H9 (cell line): ENCODE data around the gene COX8C. TPM values are rescaled to one million over a fixed set of nuclear protein-coding genes. Genes with fewer than 3 reads are reported as not detected.

Source experiments
- DNase-seq: peaks from one replicate; pipeline ENCODE4 v3.0.0-alpha.2; 2017
- H2AFZ ChIP-seq: one replicate; pipeline ENCODE4 v1.6.1; 2013; ENCODE audit warnings: mild to moderate bottlenecking, low read length, control low read depth, moderate library complexity
- H2AK5ac ChIP-seq: 2 replicates; pipeline ENCODE4 v1.6.1; 2013; ENCODE audit warnings: low read length, control low read depth, mixed read lengths; ENCODE audit not compliant: insufficient read length
- H2BK120ac ChIP-seq: one replicate; pipeline ENCODE4 v1.6.1; 2013; ENCODE audit warnings: low read depth, mild to moderate bottlenecking, low read length, control low read depth, inconsistent platforms; ENCODE audit not compliant: poor library complexity, severe bottlenecking
- H2BK12ac ChIP-seq: 2 replicates; pipeline ENCODE4 v1.6.1; 2013; ENCODE audit warnings: low read length, control low read depth, mixed read lengths, low read depth; ENCODE audit not compliant: insufficient read length
- H2BK15ac ChIP-seq: 2 replicates; pipeline ENCODE4 v1.6.1; 2013; ENCODE audit warnings: low read depth, low read length, control low read depth
- H2BK20ac ChIP-seq: one replicate; pipeline ENCODE4 v1.6.1; 2013; ENCODE audit warnings: low read depth, mild to moderate bottlenecking, low read length, control low read depth, inconsistent platforms; ENCODE audit not compliant: poor library complexity, severe bottlenecking
- H2BK5ac ChIP-seq: 2 replicates; pipeline ENCODE4 v1.6.1; 2013; ENCODE audit warnings: low read length, control low read depth, mixed read lengths; ENCODE audit not compliant: insufficient read length
- H3K14ac ChIP-seq: 2 replicates; pipeline ENCODE4 v1.6.1; 2013; ENCODE audit warnings: low read length, control low read depth; ENCODE audit not compliant: insufficient read depth
- H3K18ac ChIP-seq: 2 replicates; pipeline ENCODE4 v1.6.1; 2013; ENCODE audit warnings: low read depth, mild to moderate bottlenecking, mixed read lengths, low read length, control low read depth; ENCODE audit not compliant: insufficient read length
- H3K23ac ChIP-seq: 2 replicates; pipeline ENCODE4 v1.6.1; 2013; ENCODE audit warnings: low read length, control low read depth, mixed read lengths, low read depth; ENCODE audit not compliant: insufficient read length
- H3K23me2 ChIP-seq: 2 replicates; pipeline ENCODE4 v1.6.1; 2013; ENCODE audit warnings: low read depth, mild to moderate bottlenecking, mixed read lengths, low read length, control low read depth; ENCODE audit not compliant: insufficient read length, poor library complexity, severe bottlenecking
- H3K27ac ChIP-seq: 2 replicates; pipeline ENCODE4 v1.5.1; 2013; ENCODE audit warnings: low read length, control low read depth, mixed read lengths, low read depth; ENCODE audit not compliant: insufficient read length
- H3K27me3 ChIP-seq: 2 replicates; pipeline ENCODE4 v1.6.1; 2013; ENCODE audit warnings: low read length, control low read depth, inconsistent platforms; ENCODE audit not compliant: insufficient read depth
- H3K4ac ChIP-seq: 2 replicates; pipeline ENCODE4 v1.6.1; 2013; ENCODE audit warnings: low read depth, mild to moderate bottlenecking, control low read depth, inconsistent platforms, low read length, moderate library complexity
- H3K4me1 ChIP-seq: 2 replicates; pipeline ENCODE4 v1.6.1; 2013; ENCODE audit warnings: low read length, control low read depth, inconsistent platforms; ENCODE audit not compliant: insufficient read depth
- H3K4me2 ChIP-seq: 2 replicates; pipeline ENCODE4 v1.6.1; 2013; ENCODE audit warnings: low read length, control low read depth, mixed read lengths; ENCODE audit not compliant: insufficient read length, insufficient read depth
- H3K56ac ChIP-seq: 2 replicates; pipeline ENCODE4 v1.6.1; 2013; ENCODE audit warnings: low read depth, mild to moderate bottlenecking, mixed read lengths, low read length, control low read depth; ENCODE audit not compliant: insufficient read length
- H3K79me1 ChIP-seq: 2 replicates; pipeline ENCODE4 v1.6.1; 2013; ENCODE audit warnings: low read depth, mild to moderate bottlenecking, moderate library complexity, low read length, control low read depth, inconsistent platforms; ENCODE audit not compliant: insufficient read depth, poor library complexity, severe bottlenecking
- H3K79me2 ChIP-seq: 2 replicates; pipeline ENCODE4 v1.6.1; 2013; ENCODE audit warnings: low read length, control low read depth, inconsistent platforms; ENCODE audit not compliant: insufficient read depth
- H3K9ac ChIP-seq: 2 replicates; pipeline ENCODE4 v1.6.1; 2013; ENCODE audit warnings: low read length, control low read depth, mixed read lengths; ENCODE audit not compliant: insufficient read length; ENCODE audit errors: extremely low read depth
- H3K9me3 ChIP-seq: one replicate; pipeline ENCODE4 v1.6.1; 2013; ENCODE audit warnings: low read depth, low read length, inconsistent platforms; ENCODE audit not compliant: control insufficient read depth
- H3T11ph ChIP-seq: one replicate; pipeline ENCODE4 v1.6.1; 2013; ENCODE audit warnings: mild to moderate bottlenecking, low read length, control low read depth, inconsistent platforms
- H4K20me1 ChIP-seq: one replicate; pipeline ENCODE4 v1.6.1; 2013; ENCODE audit not compliant: control insufficient read depth, insufficient read length, insufficient read depth
- H4K5ac ChIP-seq: 2 replicates; pipeline ENCODE4 v1.6.1; 2013; ENCODE audit warnings: low read depth, mild to moderate bottlenecking, mixed read lengths, low read length, control low read depth; ENCODE audit not compliant: insufficient read length
- H4K8ac ChIP-seq: replicated peaks from 2 replicates; pipeline ENCODE4 v1.6.1; 2013; ENCODE audit warnings: low read length, control low read depth, mixed read lengths, low read depth; ENCODE audit not compliant: insufficient read length
- H4K91ac ChIP-seq: 2 replicates; pipeline ENCODE4 v1.6.1; 2013; ENCODE audit warnings: low read depth, mild to moderate bottlenecking, moderate library complexity, mixed read lengths, low read length, control low read depth; ENCODE audit not compliant: insufficient read length
- H3K27ac Mint-ChIP-seq, 3 experiments: 2 replicates in 2 of 3; 3 replicates in 1 of 3; pipeline ENCODE4 v1.8.0; 2020 to 2021; ENCODE audit warnings: mixed read lengths in 3 of 3, mild to moderate bottlenecking in 1 of 3, moderate library complexity in 1 of 3
- H3K27me3 Mint-ChIP-seq: 2 replicates; pipeline ENCODE4 v1.8.0; 2021; ENCODE audit warnings: low read depth, mild to moderate bottlenecking, moderate library complexity, mixed read lengths
- H3K36me3 Mint-ChIP-seq, 3 experiments: 2 replicates in 2 of 3; 3 replicates in 1 of 3; pipeline ENCODE4 v1.8.0; 2020 to 2021; ENCODE audit warnings: low read depth in 3 of 3, mixed read lengths in 3 of 3; ENCODE audit not compliant: insufficient read depth in 1 of 3
- H3K4me1 Mint-ChIP-seq, 2 experiments: 2 replicates each; pipeline ENCODE4 v1.8.0; 2020; ENCODE audit warnings: mixed read lengths in 2 of 2
- H3K4me3 Mint-ChIP-seq, 2 experiments: 2 replicates in 1 of 2; 3 replicates in 1 of 2; pipeline ENCODE4 v1.8.0; 2020 to 2021; ENCODE audit warnings: mild to moderate bottlenecking in 2 of 2, mixed read lengths in 2 of 2, moderate library complexity in 1 of 2
- H3K9me3 Mint-ChIP-seq, 2 experiments: 2 replicates in 1 of 2; 3 replicates in 1 of 2; pipeline ENCODE4 v1.8.0; 2020; ENCODE audit warnings: mild to moderate bottlenecking in 2 of 2, mixed read lengths in 2 of 2, moderate library complexity in 1 of 2
- WGBS: extraction: QIAGEN DNeasy Blood & Tissue Kit; methylation state at CpG from one replicate; pipeline ENCODE4 v1.1.7; 2013; ENCODE audit warnings: missing lambda C conversion rate, low lambda C conversion rate, mixed read lengths; ENCODE audit not compliant: insufficient read length; ENCODE audit errors: extremely low coverage; 5-methylcytosine and 5-hydroxymethylcytosine counted together
- total RNA-seq: library from RNA; stranded (reverse); gene quantifications from 2 replicates; pipeline ENCODE4 v1.2.1, GENCODE V29; 2021
- TF ChIP-seq, protein P1 (sequence below): fragments of 200-600 bp; sonication (generic); conservative IDR thresholded peaks from 3 replicates; pipeline ENCODE4 v1.8.0; 2021; ENCODE audit warnings: antibody characterized with exemption, mild to moderate bottlenecking

COX8C gene
- total RNA-seq, 1 experiment from 2014 or later = not detected

DNA sequence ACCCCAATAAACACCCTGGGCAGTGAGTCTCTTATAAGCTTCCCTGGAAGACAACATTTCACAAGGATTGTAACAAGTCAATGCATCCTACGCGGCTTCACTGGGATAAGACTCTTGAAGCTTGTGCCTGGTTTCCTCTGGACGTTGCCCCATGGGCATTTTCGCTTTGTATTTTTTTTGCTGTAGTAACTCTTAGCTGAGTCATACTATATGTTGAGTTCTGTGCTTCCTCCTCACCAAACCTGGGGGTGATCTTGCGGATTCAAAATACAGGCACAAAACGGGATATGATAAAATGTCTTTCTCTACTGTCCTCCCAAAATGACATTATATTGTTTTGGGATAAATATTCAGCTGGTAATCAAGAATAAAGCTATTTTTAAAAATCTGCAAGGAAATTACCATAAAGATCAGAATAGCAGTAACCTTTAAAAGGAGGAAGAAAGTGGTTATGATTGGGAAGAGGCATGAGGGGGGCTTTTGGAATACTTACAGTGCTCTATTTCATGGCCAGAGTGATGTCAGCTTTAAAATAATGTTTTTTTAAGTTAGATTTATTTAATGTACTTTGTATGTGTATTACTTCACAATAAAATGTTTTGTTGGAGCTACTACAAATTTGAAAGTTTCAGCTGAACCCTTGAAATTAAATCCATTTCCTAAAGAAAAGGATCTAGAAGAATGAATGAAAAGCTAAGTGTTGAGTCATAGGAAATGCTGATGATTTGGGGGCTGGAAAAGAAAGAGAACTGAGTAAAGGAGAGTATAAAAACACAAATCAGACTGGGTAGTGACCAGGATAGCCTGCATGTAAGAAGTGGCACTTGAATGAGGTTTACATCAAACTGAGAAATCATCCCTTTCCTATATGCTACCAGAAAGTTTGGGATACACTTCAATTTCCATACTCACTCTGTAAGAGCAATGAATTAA lies 28.8 kb upstream of the COX8C start:
- H2BK15ac ChIP-seq = no peak overlapping the region
- no CpG with 5 or more reads among the region's 6 CpGs for WGBS
- no peak overlapping the region for H3K56ac ChIP-seq
- H3K4me1 ChIP-seq = peaks cover 2% of the 10 kb centered on the region; the same call in 1 of the 2 replicates
- no peak overlapping the region for H2BK20ac ChIP-seq
- H2BK120ac ChIP-seq = no peak overlapping the region
- TF ChIP-seq, protein P1, sequence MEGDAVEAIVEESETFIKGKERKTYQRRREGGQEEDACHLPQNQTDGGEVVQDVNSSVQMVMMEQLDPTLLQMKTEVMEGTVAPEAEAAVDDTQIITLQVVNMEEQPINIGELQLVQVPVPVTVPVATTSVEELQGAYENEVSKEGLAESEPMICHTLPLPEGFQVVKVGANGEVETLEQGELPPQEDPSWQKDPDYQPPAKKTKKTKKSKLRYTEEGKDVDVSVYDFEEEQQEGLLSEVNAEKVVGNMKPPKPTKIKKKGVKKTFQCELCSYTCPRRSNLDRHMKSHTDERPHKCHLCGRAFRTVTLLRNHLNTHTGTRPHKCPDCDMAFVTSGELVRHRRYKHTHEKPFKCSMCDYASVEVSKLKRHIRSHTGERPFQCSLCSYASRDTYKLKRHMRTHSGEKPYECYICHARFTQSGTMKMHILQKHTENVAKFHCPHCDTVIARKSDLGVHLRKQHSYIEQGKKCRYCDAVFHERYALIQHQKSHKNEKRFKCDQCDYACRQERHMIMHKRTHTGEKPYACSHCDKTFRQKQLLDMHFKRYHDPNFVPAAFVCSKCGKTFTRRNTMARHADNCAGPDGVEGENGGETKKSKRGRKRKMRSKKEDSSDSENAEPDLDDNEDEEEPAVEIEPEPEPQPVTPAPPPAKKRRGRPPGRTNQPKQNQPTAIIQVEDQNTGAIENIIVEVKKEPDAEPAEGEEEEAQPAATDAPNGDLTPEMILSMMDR = no peak
- H3K18ac ChIP-seq = no peak overlapping the region
- H3T11ph ChIP-seq = no peak overlapping the region
- no peak for DNase-seq
- no peak overlapping the region for H2AK5ac ChIP-seq
- peaks cover 2% of the 10 kb centered on the region; the same call in 1 of the 2 replicates for H3K79me2 ChIP-seq
- H2BK12ac ChIP-seq = no peak overlapping the region
- H2BK5ac ChIP-seq = no peak overlapping the region
- H3K4me3 Mint-ChIP-seq = no peak overlapping the region
- no peaks in the 10 kb centered on the region for H3K27me3 Mint-ChIP-seq
- no peaks in the 10 kb centered on the region for H3K27me3 ChIP-seq
- H3K23ac ChIP-seq = no peak overlapping the region
- H3K27ac ChIP-seq = no peak overlapping the region
- H3K9me3 Mint-ChIP-seq = no peaks in the 10 kb centered on the region
- no peak overlapping the region for H4K91ac ChIP-seq
- peaks cover 22 to 28% of the 10 kb centered on the region in 2 experiments for H3K4me1 Mint-ChIP-seq
- H3K4me2 ChIP-seq = no peak overlapping the region
- H3K79me1 ChIP-seq = peaks cover 10% of the 10 kb centered on the region
- no peak overlapping the region for H2AFZ ChIP-seq
- H4K5ac ChIP-seq = no peak overlapping the region
- H3K9ac ChIP-seq = no peak overlapping the region
- H3K27ac Mint-ChIP-seq = peak overlapping the region in 2 of 3 experiments; percentile 52 to 88; a peak in 4 of 7 replicates
- H3K36me3 Mint-ChIP-seq = peaks cover 0 to 10% (median 8%) of the 10 kb centered on the region in 3 experiments; a peak in 3 of 7 replicates
- H4K8ac ChIP-seq = no peak overlapping the region
- peaks cover 2% of the 10 kb centered on the region for H3K23me2 ChIP-seq
- no peak overlapping the region for H3K4ac ChIP-seq
- no peaks in the 10 kb centered on the region for H4K20me1 ChIP-seq
- H3K9me3 ChIP-seq = no peaks in the 10 kb centered on the region
- H3K14ac ChIP-seq = no peak overlapping the region
